ENCODE results near the gene WDR47. TPM values are rescaled to one million over a fixed set of nuclear protein-coding genes. Genes with fewer than 3 reads are reported as not detected.

WDR47 gene
- total and polyA plus RNA-seq, 3 experiments from 2014 or later: 6.2 to 15.1 (median 14.4) TPM

DNA sequence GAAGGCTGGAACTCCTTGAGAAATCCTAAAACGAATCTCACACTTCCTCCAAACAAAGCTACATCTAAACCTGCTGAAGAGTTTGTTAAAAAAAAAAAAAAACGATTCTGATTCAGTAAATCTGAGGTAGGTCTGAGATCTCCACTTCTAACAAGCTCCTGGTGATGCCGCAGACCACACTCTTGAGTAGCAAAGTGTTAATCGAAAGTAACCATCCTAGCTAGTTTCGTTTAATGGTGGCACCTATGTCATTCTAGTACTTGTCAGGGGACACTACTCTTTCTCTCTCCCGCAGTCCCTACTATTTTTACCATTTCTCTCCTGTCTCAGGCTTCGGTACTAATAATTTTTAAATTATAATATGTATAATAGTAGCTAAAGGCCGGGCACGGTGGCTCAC, 80.7 kb downstream of the WDR47 start:
- H3K4me1 Mint-ChIP-seq: peaks cover 49 to 68% (median 59%) of the 10 kb centered on the region in 3 donors
- peaks cover 0 to 3% (median 2%) of the 10 kb centered on the region in 5 donors for H3K9me3 Mint-ChIP-seq
- ChIA-PET CTCF (interaction anchor here (1.5 kb wide), 1 partner anchor 27 kb away, joined by 3 read pairs; no protein-coding TSS in a partner anchor), POLR2A (interaction anchor here (0.6 to 1.0 kb wide), 4 partner anchors 21 to 306 kb away, joined by 3 to 4 read pairs (median 3); no protein-coding TSS in a partner anchor)
- H3K27ac ChIP-seq (ENCODE audit: low read depth, low read length): no peak overlapping the region
- H3K36me3 ChIP-seq (ENCODE audit: insufficient read depth, low read length): no peaks in the 10 kb centered on the region
- no peaks in the 10 kb centered on the region for H3K27me3 ChIP-seq (ENCODE audit: insufficient read depth, low read length, poor library complexity, severe bottlenecking)
- H3K27ac Mint-ChIP-seq: peak overlapping the region in 2 of 8 donors; percentile 43 to 92
- H3K4me3 Mint-ChIP-seq: peak overlapping the region; percentile 12 to 82 (median 34)
- H3K27me3 Mint-ChIP-seq: peaks cover 0 to 7% of the 10 kb centered on the region in 2 donors
- no peaks in the 10 kb centered on the region for H3K9me3 ChIP-seq (ENCODE audit: low read length)
- H3K36me3 Mint-ChIP-seq: peaks cover 2 to 13% (median 6%) of the 10 kb centered on the region in 3 donors
- peaks cover 44% of the 10 kb centered on the region for H3K4me1 ChIP-seq (ENCODE audit: insufficient read depth, low read length)
- peak in 4 of 5 donors; percentile 17 to 73 (median 41) for DNase-seq
- H3K4me3 ChIP-seq (ENCODE audit: low read length): no peak overlapping the region

DNA sequence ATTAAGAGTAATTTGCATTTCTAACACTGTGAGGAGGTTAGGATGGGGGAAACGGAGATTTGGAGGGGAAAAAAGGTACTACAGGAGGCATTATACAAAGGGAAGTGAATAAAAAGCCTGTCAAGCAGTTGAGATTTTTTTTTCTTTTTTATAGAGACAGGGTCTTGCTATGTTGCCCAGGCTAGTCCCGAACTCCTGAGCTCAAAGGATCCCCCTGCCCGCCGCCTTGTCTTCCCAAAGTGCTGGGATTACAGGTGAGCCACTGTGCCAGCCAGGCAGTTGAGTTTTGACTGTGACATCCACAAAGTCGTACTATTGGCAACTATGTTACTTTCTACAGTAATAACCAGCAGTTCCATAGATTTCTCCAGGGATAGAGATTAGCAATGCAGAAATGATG, 81.2 kb downstream of the WDR47 start:
- H3K4me1 Mint-ChIP-seq: peaks cover 53 to 73% (median 63%) of the 10 kb centered on the region in 3 donors
- peaks cover 48% of the 10 kb centered on the region for H3K4me1 ChIP-seq (ENCODE audit: insufficient read depth, low read length)
- H3K36me3 Mint-ChIP-seq: peaks cover 2 to 16% (median 9%) of the 10 kb centered on the region in 3 donors

DNA sequence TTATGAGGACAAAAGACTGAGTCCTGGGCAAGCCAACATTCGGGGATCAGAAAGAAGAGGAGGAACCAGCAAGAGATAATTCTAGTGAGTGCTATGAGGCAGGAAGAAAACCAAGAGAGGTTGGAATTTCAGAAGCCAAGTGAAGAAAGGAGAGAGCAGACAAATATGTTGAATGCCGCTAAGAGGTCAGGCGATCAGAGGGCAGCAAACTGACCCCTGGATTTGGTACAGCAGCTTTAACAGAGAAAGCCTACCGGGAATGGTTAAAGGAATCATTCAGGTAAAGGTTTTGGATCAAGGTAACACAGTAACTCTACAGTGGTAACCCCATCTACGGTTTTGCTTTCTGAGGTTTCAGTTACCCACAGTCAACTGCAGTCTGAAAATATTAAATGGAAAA, 84.0 kb downstream of the WDR47 start:
- Histone ChIP-seq H3K4me3 (ENCODE audit: low read length) (no peak overlapping the region), H3K9me3 (ENCODE audit: low read length) (no peaks in the 10 kb centered on the region), H3K4me1 (ENCODE audit: insufficient read depth, low read length) (peaks cover 42% of the 10 kb centered on the region), H3K36me3 (ENCODE audit: insufficient read depth, low read length) (peaks cover 11% of the 10 kb centered on the region), H3K27me3 (ENCODE audit: insufficient read depth, low read length, poor library complexity, severe bottlenecking) (no peaks in the 10 kb centered on the region), H3K27ac (ENCODE audit: low read depth, low read length) (no peak overlapping the region)
- ChIA-PET POLR2A (no interaction called here), CTCF (interaction anchor here (0.7 kb wide), 1 partner anchor 142 kb away, joined by 4 read pairs; no protein-coding TSS in a partner anchor)
- H3K4me1 Mint-ChIP-seq: peaks cover 50 to 76% (median 65%) of the 10 kb centered on the region in 3 donors
- DNase-seq: no peak
- peaks cover 0 to 7% (median 2%) of the 10 kb centered on the region in 5 donors for H3K9me3 Mint-ChIP-seq
- H3K36me3 Mint-ChIP-seq: peaks cover 9 to 27% (median 14%) of the 10 kb centered on the region in 3 donors
- peak overlapping the region in 2 of 7 donors; percentile 23 to 36 for H3K4me3 Mint-ChIP-seq
- H3K27ac Mint-ChIP-seq: peak overlapping the region in 6 of 8 donors; percentile 39 to 93 (median 90)
- peaks cover 0 to 3% of the 10 kb centered on the region in 2 donors for H3K27me3 Mint-ChIP-seq

More for the DNA sequence above, 81.2 kb downstream of the WDR47 start:
- Mint-ChIP-seq H3K27ac (peak overlapping the region in 4 of 8 donors; percentile 18 to 92 (median 40)), H3K4me3 (peak overlapping the region; percentile 12 to 82 (median 34)), H3K9me3 (peaks cover 0 to 7% (median 2%) of the 10 kb centered on the region in 5 donors), H3K27me3 (peaks cover 0 to 7% of the 10 kb centered on the region in 2 donors)
- no peaks in the 10 kb centered on the region for H3K36me3 ChIP-seq (ENCODE audit: insufficient read depth, low read length)
- ChIA-PET POLR2A (interaction anchor here (0.6 to 1.0 kb wide), 2 partner anchors 20 to 133 kb away, joined by 3 to 4 read pairs; no protein-coding TSS in a partner anchor), CTCF (interaction anchor here (0.6 kb wide), 1 partner anchor 296 kb away, joined by 3 read pairs; no protein-coding TSS in a partner anchor)
- no peaks in the 10 kb centered on the region for H3K27me3 ChIP-seq (ENCODE audit: insufficient read depth, low read length, poor library complexity, severe bottlenecking)
- H3K9me3 ChIP-seq (ENCODE audit: low read length): no peaks in the 10 kb centered on the region
- no peak for DNase-seq
- H3K4me3 ChIP-seq (ENCODE audit: low read length): no peak overlapping the region
- no peak overlapping the region for H3K27ac ChIP-seq (ENCODE audit: low read depth, low read length)

GRCh38 chr1:108955881-108956280, 86.0 kb downstream of the WDR47 start:
- Mint-ChIP-seq H3K27ac (peak overlapping the region; percentile 14 to 95 (median 93)), H3K4me3 (peak overlapping the region in 2 of 7 donors; percentile 2 to 4)
- POLR2A ChIA-PET: interaction anchor here (0.7 to 1.6 kb wide), 2 partner anchors 220 to 755 kb away, joined by 4 to 9 read pairs; no protein-coding TSS in a partner anchor

GRCh38 chr1:108955111-108955510, 86.8 kb downstream of the WDR47 start:
- CTCF ChIA-PET: no interaction called here
- Histone ChIP-seq H3K4me3 (ENCODE audit: low read length) (no peak overlapping the region), H3K27me3 (ENCODE audit: insufficient read depth, low read length, poor library complexity, severe bottlenecking) (no peaks in the 10 kb centered on the region), H3K9me3 (ENCODE audit: low read length) (no peaks in the 10 kb centered on the region), H3K27ac (ENCODE audit: low read depth, low read length) (no peak overlapping the region), H3K36me3 (ENCODE audit: insufficient read depth, low read length) (peaks cover 11% of the 10 kb centered on the region), H3K4me1 (ENCODE audit: insufficient read depth, low read length) (peaks cover 25% of the 10 kb centered on the region)
- Mint-ChIP-seq H3K27ac (peak overlapping the region in 2 of 8 donors; percentile 63 to 72), H3K4me1 (peaks cover 31 to 51% (median 40%) of the 10 kb centered on the region in 3 donors), H3K9me3 (peaks cover 0 to 7% (median 2%) of the 10 kb centered on the region in 5 donors), H3K4me3 (no peak overlapping the region), H3K36me3 (peaks cover 10 to 26% (median 11%) of the 10 kb centered on the region in 3 donors), H3K27me3 (peaks cover 0 to 3% of the 10 kb centered on the region in 2 donors)
- DNase-seq: no peak
- POLR2A ChIA-PET: no interaction called here

More at GRCh38 chr1:108955881-108956280, 86.0 kb downstream of the WDR47 start:
- Mint-ChIP-seq H3K4me1 (peaks cover 36 to 59% (median 47%) of the 10 kb centered on the region in 3 donors), H3K36me3 (peaks cover 9 to 26% (median 14%) of the 10 kb centered on the region in 3 donors), H3K9me3 (peaks cover 0 to 7% (median 2%) of the 10 kb centered on the region in 5 donors), H3K27me3 (peaks cover 0 to 3% of the 10 kb centered on the region in 2 donors)
- Histone ChIP-seq H3K9me3 (ENCODE audit: low read length) (no peaks in the 10 kb centered on the region), H3K27me3 (ENCODE audit: insufficient read depth, low read length, poor library complexity, severe bottlenecking) (no peaks in the 10 kb centered on the region), H3K36me3 (ENCODE audit: insufficient read depth, low read length) (peaks cover 11% of the 10 kb centered on the region), H3K4me1 (ENCODE audit: insufficient read depth, low read length) (peaks cover 28% of the 10 kb centered on the region), H3K27ac (ENCODE audit: low read depth, low read length) (no peak overlapping the region), H3K4me3 (ENCODE audit: low read length) (no peak overlapping the region)
- CTCF ChIA-PET: interaction anchor here (1.0 kb wide), 1 partner anchor 144 kb away, joined by 3 read pairs; no protein-coding TSS in a partner anchor
- DNase-seq: no peak

DNA sequence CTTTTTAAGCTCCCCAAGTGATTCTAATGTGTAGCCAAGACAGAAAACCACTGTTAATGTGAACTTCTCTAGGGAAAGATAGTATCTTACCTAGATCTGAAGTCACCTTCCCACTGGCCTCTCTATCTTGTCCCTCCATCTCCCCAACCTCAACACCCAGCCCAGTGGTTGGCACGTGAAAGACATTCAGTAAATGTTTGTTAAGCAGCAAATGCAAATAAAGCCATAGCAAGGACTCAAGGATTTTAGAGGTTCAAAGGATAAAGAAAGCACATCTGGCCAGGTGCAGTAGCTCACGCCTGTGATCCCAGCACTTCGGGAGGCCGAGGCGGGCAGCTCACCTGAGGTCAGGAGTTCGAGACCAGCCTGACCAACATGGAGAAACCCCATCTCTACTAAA, 88.5 kb downstream of the WDR47 start:
- H3K4me3 Mint-ChIP-seq: peak overlapping the region in 1 of 7 donors; percentile 45
- Histone ChIP-seq H3K4me1 (ENCODE audit: insufficient read depth, low read length) (peaks cover 25% of the 10 kb centered on the region), H3K4me3 (ENCODE audit: low read length) (no peak overlapping the region), H3K27me3 (ENCODE audit: insufficient read depth, low read length, poor library complexity, severe bottlenecking) (no peaks in the 10 kb centered on the region), H3K9me3 (ENCODE audit: low read length) (no peaks in the 10 kb centered on the region), H3K27ac (ENCODE audit: low read depth, low read length) (no peak overlapping the region), H3K36me3 (ENCODE audit: insufficient read depth, low read length) (peaks cover 11% of the 10 kb centered on the region)
- DNase-seq: no peak
- peaks cover 0 to 7% (median 2%) of the 10 kb centered on the region in 5 donors for H3K9me3 Mint-ChIP-seq
- peaks cover 9 to 20% (median 11%) of the 10 kb centered on the region in 3 donors for H3K36me3 Mint-ChIP-seq
- peak overlapping the region in 1 of 8 donors; percentile 72 for H3K27ac Mint-ChIP-seq
- H3K27me3 Mint-ChIP-seq: peaks cover 0 to 3% of the 10 kb centered on the region in 2 donors
- POLR2A ChIA-PET: interaction anchor here (0.7 kb wide), 1 partner anchor 89 kb away, joined by 8 read pairs; no protein-coding TSS in a partner anchor
- CTCF ChIA-PET: interaction anchor here (2.6 kb wide), 1 partner anchor 9 kb away, joined by 6 read pairs; no protein-coding TSS in a partner anchor
- peaks cover 30 to 50% (median 37%) of the 10 kb centered on the region in 3 donors for H3K4me1 Mint-ChIP-seq

- no peak overlapping the region for H3K27ac Mint-ChIP-seq
- no peak for DNase-seq
- ChIA-PET POLR2A (interaction anchor here (0.7 kb wide), 2 partner anchors 15 to 20 kb away, joined by 3 to 4 read pairs; no protein-coding TSS in a partner anchor), CTCF (interaction anchor here (2.6 kb wide), 1 partner anchor 11 kb away, joined by 6 read pairs; no protein-coding TSS in a partner anchor)
- H3K27me3 Mint-ChIP-seq: no peaks in the 10 kb centered on the region
- Histone ChIP-seq H3K36me3 (ENCODE audit: insufficient read depth, low read length) (peaks cover 11% of the 10 kb centered on the region), H3K4me3 (ENCODE audit: low read length) (no peak overlapping the region), H3K27ac (ENCODE audit: low read depth, low read length) (no peak overlapping the region), H3K9me3 (ENCODE audit: low read length) (no peaks in the 10 kb centered on the region), H3K27me3 (ENCODE audit: insufficient read depth, low read length, poor library complexity, severe bottlenecking) (no peaks in the 10 kb centered on the region), H3K4me1 (ENCODE audit: insufficient read depth, low read length) (peaks cover 4% of the 10 kb centered on the region)
- H3K4me1 Mint-ChIP-seq: peaks cover 21 to 36% (median 25%) of the 10 kb centered on the region in 3 donors
- H3K4me3 Mint-ChIP-seq: no peak overlapping the region
- H3K9me3 Mint-ChIP-seq: peaks cover 0 to 4% (median 0%) of the 10 kb centered on the region in 5 donors
- H3K36me3 Mint-ChIP-seq: peaks cover 9 to 33% (median 12%) of the 10 kb centered on the region in 3 donors
Measured at GRCh38 chr1:108951242-108951641, 90.7 kb downstream of the WDR47 start.

- Mint-ChIP-seq H3K27me3 (no peaks in the 10 kb centered on the region), H3K27ac (peak overlapping the region in 2 of 8 donors; percentile 5 to 58), H3K4me3 (no peak overlapping the region), H3K4me1 (peaks cover 12 to 24% (median 18%) of the 10 kb centered on the region in 3 donors), H3K9me3 (no peaks in the 10 kb centered on the region), H3K36me3 (peaks cover 0 to 32% (median 12%) of the 10 kb centered on the region in 3 donors)
- DNase-seq: no peak
- H3K4me1 ChIP-seq (ENCODE audit: insufficient read depth, low read length): no peaks in the 10 kb centered on the region
- H3K27me3 ChIP-seq (ENCODE audit: insufficient read depth, low read length, poor library complexity, severe bottlenecking): no peaks in the 10 kb centered on the region
- ChIA-PET CTCF (no interaction called here), POLR2A (no interaction called here)
- no peak overlapping the region for H3K27ac ChIP-seq (ENCODE audit: low read depth, low read length)
- H3K9me3 ChIP-seq (ENCODE audit: low read length): no peaks in the 10 kb centered on the region
- no peak overlapping the region for H3K4me3 ChIP-seq (ENCODE audit: low read length)
- peaks cover under 1% of the 10 kb centered on the region for H3K36me3 ChIP-seq (ENCODE audit: insufficient read depth, low read length)
Measured at GRCh38 chr1:108949044-108949443, 92.9 kb downstream of the WDR47 start.
